HG03558 (cell line): ENCODE data around the gene TAF1A.

Experiments used
- ATAC-seq: cut with Tn5 transposase; IDR thresholded peaks from one replicate; pipeline ENCODE4 v1.9.1; 2021; ENCODE audit warnings: moderate number of reproducible peaks; ENCODE audit not compliant: unreplicated experiment; ENCODE audit errors: extremely low read depth

TAF1A gene

GRCh38 chr1:222601257-222601656 is 11.5 kb upstream of the TAF1A start:
- no peak for ATAC-seq

DNA sequence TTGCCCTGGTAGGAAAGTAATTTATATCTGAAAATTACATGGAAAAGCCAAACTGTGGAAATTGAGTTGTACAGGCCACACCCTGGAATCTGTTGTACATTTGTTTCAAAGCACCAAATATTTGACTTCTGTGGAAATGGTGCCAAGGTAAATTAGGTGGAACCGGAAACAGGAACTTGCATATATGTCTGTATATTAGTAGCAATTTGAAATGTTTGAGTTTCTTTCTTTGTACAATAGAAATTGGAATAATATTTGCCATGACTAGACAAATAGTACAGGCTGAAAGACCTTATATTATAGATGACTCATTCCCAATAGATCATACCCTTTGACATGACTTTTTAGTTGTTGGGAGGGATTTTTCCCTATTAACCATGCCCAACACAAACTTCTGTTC is 10.5 kb upstream of the TAF1A start:
- ATAC-seq: no peak

GRCh38 chr1:222596696-222597095 is 7.0 kb upstream of the TAF1A start:
- ATAC-seq: no peak

DNA sequence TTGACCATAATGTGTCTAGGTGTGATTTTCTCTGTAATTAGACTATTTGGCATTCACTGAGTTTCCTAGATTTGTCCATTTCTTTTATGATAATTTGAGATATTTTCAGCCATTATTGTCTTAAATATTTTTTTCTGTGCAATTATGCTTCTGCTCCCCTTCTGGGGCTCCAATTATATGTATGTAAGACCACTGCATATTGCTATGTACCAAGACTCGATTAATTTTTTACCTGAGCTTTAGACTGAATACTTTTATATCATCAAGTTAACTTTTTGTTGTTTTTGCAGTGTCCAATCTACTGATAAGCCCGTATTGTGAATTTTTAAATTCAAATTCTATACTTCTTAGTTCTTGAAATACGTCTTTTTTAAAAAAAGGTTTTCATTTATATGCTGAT is 5.1 kb upstream of the TAF1A start:
- no peak for ATAC-seq

- no peak for ATAC-seq
Measured at GRCh38 chr1:222592171-222592570, 2.4 kb upstream of the TAF1A start.

GRCh38 chr1:222588135-222588534 is 1.6 kb downstream of the TAF1A start:
- no peak for ATAC-seq

GRCh38 chr1:222586842-222587241 is 2.9 kb downstream of the TAF1A start:
- no peak for ATAC-seq

GRCh38 chr1:222583079-222583478 is 6.7 kb downstream of the TAF1A start:
- peak; percentile 78 for ATAC-seq

- ATAC-seq: no peak
Measured at GRCh38 chr1:222582099-222582774, 7.5 kb downstream of the TAF1A start.

DNA sequence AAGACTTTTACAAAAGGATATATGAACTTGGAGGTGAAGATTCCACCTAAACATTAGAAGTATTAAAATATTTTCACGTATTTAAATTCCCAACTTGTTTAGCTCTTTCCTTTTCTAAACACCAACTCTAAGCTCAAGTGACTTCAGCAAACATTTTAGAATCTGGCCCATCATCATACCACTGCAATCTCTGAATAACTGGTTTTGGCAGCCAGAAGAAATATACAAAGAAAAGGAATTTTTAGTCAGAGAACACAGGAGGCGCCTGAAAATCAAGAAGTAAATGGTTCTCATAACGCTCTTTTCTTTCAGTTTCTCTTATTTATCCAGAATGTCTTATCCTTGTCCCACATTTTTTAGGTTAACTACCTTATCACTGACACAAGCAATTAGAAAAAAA is 10.4 kb downstream of the TAF1A start:
- no peak for ATAC-seq

DNA sequence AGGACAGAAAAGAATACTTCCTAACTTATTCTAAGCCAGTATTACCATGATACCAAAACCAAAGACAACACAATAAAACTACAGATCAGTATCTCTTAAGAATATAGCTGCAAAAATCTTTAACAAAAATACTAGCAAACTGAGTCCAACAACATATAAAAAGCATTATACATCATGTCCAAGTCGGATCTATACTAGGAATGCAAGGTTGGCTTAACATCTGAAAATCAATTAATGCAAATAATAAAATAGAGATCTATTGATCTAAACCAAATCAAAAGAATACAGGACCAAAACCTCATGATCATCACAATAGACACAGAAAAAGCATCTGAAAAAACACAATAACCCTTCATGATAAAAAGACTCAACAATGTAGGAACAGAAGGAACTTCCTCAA is 18.9 kb downstream of the TAF1A start:
- no peak for ATAC-seq

- no peak for ATAC-seq
Measured at GRCh38 chr1:222561656-222562055, 28.1 kb downstream of the TAF1A start.

DNA sequence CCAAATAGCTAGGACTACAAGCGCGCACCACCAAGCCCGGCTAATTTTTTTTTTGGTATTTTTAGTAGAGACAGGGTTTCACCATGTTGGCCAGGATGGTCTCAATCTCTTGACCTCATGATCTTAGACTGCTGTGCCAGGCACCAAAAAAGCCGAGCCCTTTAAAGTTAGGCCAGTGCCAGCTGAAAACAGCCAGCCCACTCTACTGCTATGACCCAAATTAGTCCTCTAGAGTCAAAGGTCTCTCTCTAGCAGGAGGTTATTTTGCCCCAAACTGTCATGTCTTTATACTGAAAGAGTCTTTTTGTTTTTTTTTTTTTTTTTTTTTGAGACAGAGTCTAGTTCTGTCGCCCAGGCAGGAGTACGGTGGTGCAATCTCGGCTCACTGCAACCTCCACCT is 32.2 kb downstream of the TAF1A start:
- ATAC-seq: no peak

DNA sequence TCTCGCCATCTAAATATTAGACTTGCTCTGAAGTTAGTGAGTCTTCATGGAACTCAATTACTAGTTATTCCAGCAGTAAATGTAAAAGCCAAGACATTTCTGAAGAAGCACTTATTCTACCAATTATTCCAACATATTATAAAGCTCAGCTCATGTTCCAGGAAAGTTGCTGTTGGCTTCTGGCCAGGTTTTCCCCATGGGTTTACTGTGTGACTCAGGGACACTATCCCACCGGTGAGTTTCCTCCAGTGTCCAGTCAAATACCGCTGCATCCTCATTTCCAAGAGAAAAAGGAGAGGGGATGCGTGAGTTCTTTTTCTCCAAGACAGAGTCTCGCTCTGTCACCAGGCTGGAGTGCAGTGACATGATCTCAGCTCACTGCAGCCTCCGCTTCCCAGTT is 32.6 kb downstream of the TAF1A start:
- no peak for ATAC-seq

- no peak for ATAC-seq
Measured at GRCh38 chr1:222555992-222556615, 33.6 kb downstream of the TAF1A start.

- ATAC-seq: no peak
Measured at GRCh38 chr1:222554177-222554576, 35.6 kb downstream of the TAF1A start.

GRCh38 chr1:222552882-222553281 is 36.9 kb downstream of the TAF1A start:
- no peak for ATAC-seq

GRCh38 chr1:222547944-222548671 is 41.6 kb downstream of the TAF1A start, which contains the start of gene HHIPL2:
Gene HHIPL2 (minus strand): TSS chr1:222548104. CDS start chr1:222548044, 60 bp downstream.
- no peak for ATAC-seq

GRCh38 chr1:222547260-222547614 is 42.5 kb downstream of the TAF1A start:
- no peak for ATAC-seq

DNA sequence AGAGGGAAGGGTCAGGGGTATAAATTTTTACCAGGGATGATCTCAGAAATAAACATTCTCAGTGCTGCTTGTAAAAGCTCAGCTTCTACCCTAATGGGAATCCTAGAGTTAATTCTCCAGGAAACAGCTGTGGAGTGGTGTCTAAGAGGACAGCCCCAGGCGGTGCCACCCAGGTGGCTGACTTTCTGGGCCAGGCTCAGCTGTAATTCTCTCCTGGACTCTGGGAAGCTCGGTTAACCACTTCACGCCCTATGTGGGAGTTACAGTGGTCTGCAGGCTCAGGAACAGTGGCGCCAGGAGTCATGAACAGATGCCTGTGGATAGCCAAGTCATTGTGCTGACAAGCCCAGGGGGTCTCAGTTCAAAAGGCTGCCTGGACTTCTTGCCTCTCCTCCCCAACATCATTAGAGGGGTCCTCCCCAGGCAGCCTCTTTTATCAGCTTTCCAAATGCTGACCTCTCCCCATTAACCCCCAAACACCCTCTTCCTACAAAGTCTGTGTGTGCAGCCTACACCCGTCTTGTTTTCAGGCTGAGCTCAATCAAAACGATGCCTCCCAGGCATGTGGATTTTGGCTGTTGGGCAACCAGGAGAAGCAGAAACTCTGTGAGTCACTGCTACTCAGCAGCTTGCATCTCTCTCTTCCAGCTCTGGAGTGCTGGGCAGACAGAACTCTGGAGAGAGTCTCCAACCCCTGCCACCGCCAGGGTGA is 43.0 kb downstream of the TAF1A start:
- ATAC-seq: no peak

DNA sequence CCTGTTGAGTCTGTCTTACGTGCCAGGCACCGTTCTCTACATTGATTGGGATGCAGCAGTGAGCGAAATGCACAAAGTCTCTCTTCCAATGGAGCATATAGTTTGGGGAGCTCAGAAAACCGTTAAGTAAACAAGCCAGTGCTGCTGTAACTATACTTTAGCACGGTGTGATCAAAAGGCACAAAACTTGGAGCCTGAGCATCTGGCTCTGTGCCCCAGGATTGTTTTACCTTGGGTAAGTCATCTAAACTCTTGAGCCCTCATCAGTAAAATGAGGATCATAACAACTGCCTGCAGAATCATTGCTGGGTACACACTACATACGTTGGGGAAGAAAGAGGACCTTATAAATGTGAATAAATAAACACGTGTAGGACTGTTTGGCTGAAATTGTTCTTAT is 43.6 kb downstream of the TAF1A start:
- no peak for ATAC-seq
